Activated CD4-positive, CD25-positive, alpha-beta regulatory T cell treated with anti-CD3 and anti-CD28 coated beads, Interleukin-2, amount 50 U/mL, for 72 hours (primary cell): Measurements from ENCODE around the gene BRPF3.

Experiments used
- DNase-seq: peaks from one replicate; pipeline ENCODE4 v3.0.0; 2021

Gene BRPF3

GRCh38 chr6:36235309-36235708 is 38.8 kb downstream of the BRPF3 start:
- no peak for DNase-seq

GRCh38 chr6:36235862-36236261 is 39.3 kb downstream of the BRPF3 start:
- no peak for DNase-seq

DNA sequence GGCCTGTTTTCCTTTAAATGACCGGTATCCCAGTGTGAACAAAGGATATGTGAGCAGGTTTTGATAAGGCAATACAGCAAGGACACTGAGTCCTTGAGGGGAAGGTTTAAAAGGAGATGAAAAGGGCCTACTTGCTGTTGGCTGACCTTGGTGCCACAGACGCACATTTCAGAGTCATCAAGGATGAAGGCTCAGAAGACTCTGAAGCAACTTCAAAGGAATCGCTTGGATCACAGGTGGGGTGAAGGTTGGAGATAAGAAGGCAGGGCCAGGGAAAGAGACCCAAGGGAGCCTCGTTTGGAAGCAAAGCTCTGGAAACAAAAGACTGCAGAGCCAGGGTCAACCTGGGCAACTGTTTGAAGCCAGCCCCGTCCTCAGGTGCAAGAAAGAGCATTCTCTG is 43.2 kb downstream of the BRPF3 start:
- DNase-seq = no peak

DNA sequence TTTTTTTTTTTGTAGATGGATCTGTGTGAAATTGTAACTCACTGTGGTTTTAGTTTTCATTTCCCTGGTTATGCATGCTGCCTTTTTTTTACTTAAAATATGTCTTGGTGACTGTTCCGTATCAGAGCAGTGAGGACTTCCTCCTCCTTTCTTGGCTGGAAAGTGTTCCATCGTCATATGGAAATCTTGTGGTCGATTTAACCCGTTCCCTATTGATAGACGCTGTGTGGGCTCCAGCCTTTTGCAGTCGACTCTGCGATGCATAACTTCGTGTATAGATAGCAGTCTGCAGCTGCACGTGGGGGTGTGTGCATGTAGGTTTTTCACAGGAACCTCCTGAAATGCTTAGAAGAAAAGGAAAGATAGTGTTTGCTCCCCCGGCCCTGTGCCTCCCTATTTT is 45.2 kb downstream of the BRPF3 start:
- no peak for DNase-seq

GRCh38 chr6:36242161-36242560 is 45.6 kb downstream of the BRPF3 start:
- DNase-seq = no peak

DNA sequence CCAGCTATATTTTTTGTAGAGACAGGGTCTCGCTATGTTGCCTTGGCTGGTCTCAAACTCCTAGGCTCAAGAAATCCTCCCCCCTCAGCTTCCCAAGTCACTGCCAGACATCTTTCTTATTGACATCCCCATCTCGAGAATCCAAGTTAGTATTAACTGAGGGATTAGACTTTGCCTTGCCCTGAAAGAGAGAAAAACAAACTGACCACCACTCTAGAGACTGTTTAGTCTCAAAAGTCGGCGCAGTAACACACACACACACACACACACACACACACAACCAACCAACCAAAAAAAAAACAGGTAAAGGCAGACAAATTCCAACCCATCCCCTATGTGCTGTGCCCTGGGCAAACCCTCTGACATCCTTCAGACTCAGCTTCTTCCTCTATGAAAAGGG is 46.1 kb downstream of the BRPF3 start:
- no peak for DNase-seq

GRCh38 chr6:36243562-36244212 is 47.1 kb downstream of the BRPF3 start:
- DNase-seq = no peak

- DNase-seq = no peak
Observed at GRCh38 chr6:36244641-36245280, 48.2 kb downstream of the BRPF3 start.

DNA sequence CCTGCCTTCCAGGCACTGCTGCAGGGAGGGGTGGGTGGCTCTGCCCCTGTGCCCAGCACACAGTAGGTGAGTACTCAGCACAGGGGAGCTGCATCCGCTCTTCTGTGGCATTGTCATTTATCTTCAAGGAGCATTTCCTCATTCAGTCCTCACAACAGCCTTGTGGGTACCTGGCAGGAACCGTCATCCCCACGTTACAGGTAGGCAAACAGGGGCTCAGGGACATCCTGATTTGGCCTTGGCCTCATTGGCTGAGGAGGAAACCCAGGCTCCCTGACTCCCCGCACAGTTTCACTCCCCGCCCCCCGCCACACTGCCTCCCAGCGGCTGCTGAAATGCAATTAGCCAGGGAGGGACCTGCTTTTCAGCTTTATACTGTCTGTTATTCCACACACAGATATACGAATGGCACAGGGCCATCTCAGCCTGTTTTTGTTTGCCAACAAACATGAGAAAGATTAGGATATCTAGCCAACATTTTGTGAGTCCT is 49.1 kb downstream of the BRPF3 start:
- no peak for DNase-seq

DNA sequence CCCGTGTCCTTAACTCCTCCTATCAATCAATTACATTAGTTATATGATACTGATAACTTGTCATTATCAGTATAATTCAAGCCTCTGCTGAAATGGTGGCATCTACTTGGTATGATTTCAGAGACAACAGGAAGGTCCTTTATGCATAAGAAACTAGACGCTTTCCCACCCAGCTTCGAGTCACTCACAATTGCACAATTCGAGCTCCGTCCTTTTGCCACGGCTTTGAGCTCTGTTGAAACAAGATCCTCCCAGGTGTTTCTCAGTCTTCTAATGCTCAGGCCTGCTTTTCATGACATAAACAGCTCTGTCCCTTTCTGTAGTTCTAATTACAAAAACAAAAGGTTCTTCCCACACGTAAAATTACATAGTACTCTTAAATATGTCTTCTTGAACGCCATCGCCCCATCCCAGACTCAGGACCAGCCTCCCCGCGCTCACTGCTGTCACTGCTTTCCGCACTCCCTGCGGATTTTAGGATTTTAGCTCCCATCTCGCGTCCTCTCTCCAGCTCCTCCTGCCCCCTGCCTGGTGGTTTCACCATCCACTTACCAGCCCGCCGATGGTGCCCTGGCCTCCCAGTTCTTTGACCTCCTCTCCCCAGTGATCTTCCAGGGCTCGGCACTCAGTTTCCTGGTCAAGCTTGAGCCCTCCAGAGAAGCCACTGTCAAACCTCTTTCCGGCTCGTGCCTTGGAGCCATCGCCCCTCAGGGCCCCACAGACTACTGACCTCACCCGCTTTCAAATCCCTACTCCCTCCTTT is 50.1 kb downstream of the BRPF3 start:
- DNase-seq = no peak

DNA sequence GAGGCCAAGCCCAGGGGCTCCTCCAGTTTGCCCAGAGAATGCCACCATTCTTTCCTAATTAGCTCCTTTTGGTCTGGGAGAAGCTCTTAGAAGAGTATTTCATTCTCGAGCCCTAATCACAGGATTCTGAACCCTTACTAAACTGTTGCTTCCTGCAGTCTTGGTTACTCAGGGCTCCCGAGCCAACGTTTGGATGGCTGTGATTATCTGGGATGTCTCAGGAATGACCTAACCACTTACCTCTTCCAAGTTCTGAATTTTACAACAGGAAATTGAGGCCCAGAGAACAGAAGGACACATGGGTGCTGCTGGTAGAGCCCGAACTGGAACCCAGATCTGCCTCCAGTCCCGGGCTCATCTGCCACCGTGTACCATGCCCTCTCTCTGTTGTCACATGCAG is 51.1 kb downstream of the BRPF3 start:
- DNase-seq = no peak

DNA sequence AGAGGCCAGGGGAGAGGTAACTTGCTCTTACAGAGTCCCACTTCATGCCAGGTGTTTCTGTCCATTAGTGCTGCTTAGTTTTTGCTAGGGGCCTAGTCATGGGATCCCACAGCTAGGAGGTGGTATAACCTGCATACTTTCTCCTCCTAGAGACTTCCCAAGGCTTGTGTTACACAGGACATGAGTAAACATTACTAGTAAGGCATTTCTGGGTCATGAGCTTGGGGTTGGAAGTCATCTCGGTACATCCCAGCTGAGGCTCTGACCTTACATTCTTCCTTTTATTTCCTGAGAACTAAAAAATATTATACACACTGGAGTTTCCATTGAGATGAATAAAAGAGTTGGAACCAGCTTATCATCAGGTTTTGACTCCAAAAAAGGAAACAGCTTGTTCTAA is 52.4 kb downstream of the BRPF3 start:
- DNase-seq = no peak

DNA sequence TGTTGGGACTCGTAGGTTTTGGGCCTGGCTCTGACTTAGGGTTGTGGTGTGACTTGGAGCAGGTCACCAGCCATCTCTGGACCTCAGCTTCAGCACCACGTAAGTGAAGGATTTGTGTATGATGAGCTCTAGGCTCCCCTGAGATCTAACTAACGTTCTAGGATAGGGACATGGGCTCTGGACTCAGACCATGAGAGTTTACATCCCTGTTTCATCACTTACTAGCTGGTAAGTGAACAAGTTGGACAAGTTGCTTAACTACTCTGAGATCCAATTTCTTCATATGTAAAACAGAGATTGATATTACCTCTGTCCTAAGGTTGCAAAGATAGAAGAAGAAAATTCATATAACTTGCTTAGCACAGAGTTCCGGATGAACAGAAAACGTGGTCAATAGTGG is 53.0 kb downstream of the BRPF3 start:
- no peak for DNase-seq

DNA sequence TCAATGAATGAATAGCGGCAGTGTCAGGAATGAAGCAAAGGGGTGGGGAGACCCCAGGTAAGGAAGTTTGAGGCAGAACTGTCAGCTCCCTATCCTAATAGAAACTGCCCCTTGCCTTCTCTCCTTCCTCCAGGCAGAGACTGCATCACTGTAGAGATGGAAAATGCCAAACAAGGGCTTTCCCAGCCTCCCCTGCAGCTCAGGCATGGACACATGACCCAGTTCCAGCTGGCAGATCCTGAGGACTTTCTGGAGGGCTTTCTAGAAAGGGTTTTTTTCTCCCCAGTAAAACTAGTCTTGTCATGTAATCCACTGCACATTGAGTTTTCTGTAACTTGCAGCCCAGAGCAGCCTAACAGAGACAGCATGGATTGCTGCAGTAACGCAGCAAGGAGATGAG is 55.5 kb downstream of the BRPF3 start:
- no peak for DNase-seq

GRCh38 chr6:36263390-36264000 is 67.0 kb downstream of the BRPF3 start:
- no peak for DNase-seq

DNA sequence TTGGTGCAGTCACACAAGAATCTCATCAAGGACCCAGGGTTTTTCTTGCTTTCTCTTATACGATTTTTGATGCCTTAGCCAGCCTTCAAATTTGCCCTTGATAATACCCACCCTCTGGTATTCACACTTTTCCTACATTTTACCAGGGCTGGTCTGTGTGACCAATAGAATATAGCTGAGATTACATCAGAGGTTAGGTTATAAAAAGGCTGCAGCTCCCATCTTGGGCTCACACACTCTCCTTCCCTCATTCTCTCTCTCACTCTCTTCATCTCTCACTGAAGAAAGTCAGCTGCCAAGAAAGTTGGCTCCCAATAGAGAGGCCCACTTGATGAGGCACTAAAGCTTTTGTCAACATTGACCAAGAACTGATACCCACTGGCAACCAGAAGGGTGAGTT is 69.2 kb downstream of the BRPF3 start:
- DNase-seq = no peak

DNA sequence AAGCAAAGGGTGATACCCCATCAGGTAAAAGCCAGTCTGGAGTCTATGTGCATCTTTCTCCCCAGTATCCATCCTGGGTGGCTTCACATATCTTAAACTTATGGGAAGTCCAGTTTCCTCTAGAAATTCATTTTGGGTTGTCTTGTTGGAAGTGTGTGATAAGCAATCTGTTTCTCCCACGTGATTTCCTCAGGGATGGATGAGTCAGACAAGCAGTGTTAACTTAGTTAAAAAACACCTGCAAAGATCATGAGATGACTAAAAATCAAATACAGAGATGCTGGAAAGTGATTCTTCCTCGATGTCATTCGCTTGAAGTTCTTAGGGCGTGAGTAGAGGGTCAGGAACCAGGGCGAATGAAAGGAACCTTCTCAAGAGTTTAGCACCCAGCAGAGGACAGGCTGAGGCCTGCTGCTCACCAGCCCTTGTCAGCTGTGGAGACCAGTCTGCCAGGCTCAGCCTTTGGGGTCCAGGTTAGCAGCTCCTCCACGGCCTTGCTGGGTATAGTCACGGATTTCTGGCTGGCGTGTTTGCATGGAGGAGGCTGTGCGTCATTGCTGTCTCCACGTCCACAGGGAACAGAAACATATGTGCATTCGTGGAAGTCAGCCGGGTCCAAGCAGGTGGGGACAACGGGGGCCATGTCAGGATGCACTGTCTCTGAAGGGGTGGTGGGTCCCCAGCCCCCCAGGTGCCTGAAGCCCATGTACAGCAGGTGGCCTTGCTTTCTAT is 70.5 kb downstream of the BRPF3 start:
- DNase-seq = no peak

DNA sequence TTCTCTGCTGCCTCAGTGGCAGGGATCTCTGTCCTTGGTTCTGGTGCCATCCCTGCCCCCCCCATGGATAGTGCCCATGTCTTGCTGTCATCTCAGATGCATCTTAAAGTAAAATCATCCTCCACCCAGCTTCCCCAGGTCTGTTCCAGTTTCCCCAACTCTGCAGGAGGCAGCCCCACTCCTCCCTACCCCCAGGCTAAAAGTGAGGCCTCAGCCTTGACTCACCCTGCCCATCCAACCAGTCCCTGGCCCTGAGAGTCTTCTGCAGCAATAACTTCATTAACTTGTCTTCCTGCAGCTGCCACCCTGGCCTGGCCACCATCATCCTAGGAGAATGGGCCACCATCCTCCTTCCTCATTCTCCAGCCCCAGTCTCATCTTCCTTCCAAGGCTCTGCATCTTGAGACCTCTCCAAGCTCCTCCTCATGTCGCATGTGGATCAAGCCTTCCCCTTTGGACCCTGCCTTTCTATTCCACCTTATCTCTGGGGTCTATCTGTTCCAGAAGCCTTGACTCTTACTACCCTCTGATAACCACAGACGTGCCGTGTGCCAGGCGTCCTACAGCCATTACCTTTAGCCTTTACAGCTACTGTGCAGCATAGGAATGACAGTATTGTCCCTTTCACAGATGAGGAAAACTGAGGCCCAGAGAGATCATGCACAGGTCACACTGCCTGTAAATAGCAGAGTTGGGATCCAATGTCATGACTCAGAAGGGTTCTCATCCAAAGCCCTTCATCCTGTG is 71.4 kb downstream of the BRPF3 start:
- DNase-seq = no peak

GRCh38 chr6:36268478-36269275 is 72.1 kb downstream of the BRPF3 start:
- no peak for DNase-seq

DNA sequence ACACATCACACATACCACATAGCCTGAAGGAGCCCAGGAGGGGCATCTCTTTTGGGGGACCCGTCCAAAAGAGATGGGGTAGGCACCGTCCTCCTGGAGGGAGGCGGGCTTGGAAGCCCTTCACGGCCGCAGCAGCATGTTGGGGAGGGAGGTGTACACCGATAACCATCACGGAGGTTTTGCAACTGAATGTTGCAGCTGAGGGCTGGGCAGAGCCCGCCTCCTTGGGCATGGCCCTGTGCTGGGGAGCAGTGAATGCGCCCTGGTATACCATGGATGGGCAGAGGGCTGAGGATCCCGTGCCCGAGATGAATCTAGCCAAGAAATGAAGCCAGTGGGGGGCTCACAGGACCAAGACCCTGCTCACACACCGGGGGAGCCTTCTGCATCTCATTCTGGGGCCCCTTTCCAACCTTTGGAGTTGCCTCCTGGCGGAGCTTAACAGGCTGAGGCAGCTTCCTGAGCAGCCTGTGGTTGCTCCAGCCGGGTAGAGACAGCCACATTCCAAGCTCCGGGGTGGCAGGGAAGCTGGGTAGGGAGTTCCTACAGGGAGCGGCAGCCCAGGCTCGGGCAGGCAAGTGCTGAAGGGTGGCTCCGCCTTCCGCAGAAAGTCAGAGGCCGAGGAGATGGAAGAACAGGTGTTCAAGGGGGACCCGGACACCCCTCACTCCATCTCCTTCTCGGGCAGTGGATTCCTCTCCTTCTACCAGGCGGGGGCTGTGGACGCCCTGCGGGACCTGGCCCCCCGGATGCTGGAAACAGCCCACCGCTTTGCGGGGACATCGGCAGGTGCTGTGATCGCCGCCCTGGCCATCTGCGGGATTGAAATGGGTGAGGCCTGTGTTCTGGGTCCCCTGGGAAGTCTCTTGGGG is 73.5 kb downstream of the BRPF3 start, which contains the start of gene PNPLA1:
Gene PNPLA1 (plus strand): TSS at position 227 of the 872 bp plus-strand sequence. CDS start 400 bp downstream, at position 627.
- no peak for DNase-seq
